MCF 10A (cell line): ENCODE data around the gene SLC9C1. TPM values are rescaled to one million over a fixed set of nuclear protein-coding genes. Genes with fewer than 3 reads are reported as not detected.
A peak's percentile ranks its signal among the peaks of the same experiment; 100 is the strongest.

Source experiments
- Bru-seq: library from RNA; stranded (reverse); fragments of 400-500 nt; gene quantifications from one replicate; lab custom pipeline; 2021; lab: Mats Ljungman, UMichigan
- BruChase-seq, 2 experiments: library from RNA; stranded (reverse); fragments of 400-500 nt; gene quantifications; one replicate each; lab custom pipeline; 2021; lab: Mats Ljungman, UMichigan
- BruUV-seq: library from RNA; stranded (reverse); fragments of 400-500 nt; replicated peaks from 2 replicates; lab custom pipeline; 2021; lab: Mats Ljungman, UMichigan
- CTCF ChIA-PET: fragments of 300-600 bp; sonication (Branson Sonifier 250); formaldehyde crosslinking; extraction: SDS; loops from one replicate; lab custom pipeline; 2021; ENCODE audit warnings: antibody characterized with exemption, inconsistent platforms; lab: Yijun Ruan, JAX
- POLR2A ChIA-PET: fragments of 300-600, 350-650 bp; sonication (Branson Sonifier 250); formaldehyde crosslinking; extraction: SDS; loops from one replicate; lab custom pipeline; 2020; ENCODE audit warnings: antibody characterized with exemption, inconsistent platforms; lab: Yijun Ruan, JAX
- DNase-seq: peaks from one replicate; pipeline ENCODE4 v3.0.0-alpha.2; 2018; ENCODE audit not compliant: unreplicated experiment
- H3K27ac Mint-ChIP-seq: one replicate; pipeline ENCODE4 v1.8.0; 2022; ENCODE audit warnings: mild to moderate bottlenecking, low read depth, mixed read lengths; ENCODE audit not compliant: unreplicated experiment
- H3K27me3 Mint-ChIP-seq: one replicate; pipeline ENCODE4 v1.8.0; 2022; ENCODE audit warnings: mixed read lengths; ENCODE audit not compliant: insufficient read depth, unreplicated experiment
- H3K36me3 Mint-ChIP-seq: one replicate; pipeline ENCODE4 v1.8.0; 2022; ENCODE audit warnings: mild to moderate bottlenecking, moderate library complexity, mixed read lengths; ENCODE audit not compliant: insufficient read depth, unreplicated experiment
- H3K4me1 Mint-ChIP-seq: one replicate; pipeline ENCODE4 v1.8.0; 2022; ENCODE audit warnings: mixed read lengths; ENCODE audit not compliant: insufficient read depth, unreplicated experiment
- H3K4me3 Mint-ChIP-seq: one replicate; pipeline ENCODE4 v1.8.0; 2022; ENCODE audit warnings: mild to moderate bottlenecking, moderate library complexity, mixed read lengths; ENCODE audit not compliant: unreplicated experiment
- H3K9me3 Mint-ChIP-seq: one replicate; pipeline ENCODE4 v1.8.0; 2022; ENCODE audit warnings: mixed read lengths; ENCODE audit not compliant: unreplicated experiment
- CTCF ChIP-seq: fragments of 200-600 bp; IDR thresholded peaks from one replicate; pipeline ENCODE4 v1.8.0; 2022; ENCODE audit warnings: antibody characterized with exemption, mild to moderate bottlenecking; ENCODE audit not compliant: unreplicated experiment
- intact Hi-C: fragments of 100-400 bp; cut with micrococcal nuclease; formaldehyde crosslinking; loops from 2 replicates; pipeline ENCODE4 v1.14.1; 2022
- long read RNA-seq: library from polyadenylated mRNA; stranded (forward); transcript quantifications from one replicate; pipeline ENCODE4 v2.0.0, GENCODE V29; 2022
- total RNA-seq: library from RNA; stranded (reverse); gene quantifications from 2 replicates; pipeline ENCODE4 v1.2.3, GENCODE V29; 2022

Gene SLC9C1
- not detected in 2 replicates for total RNA-seq
- Bru-seq, nascent RNA: percentile 12 among the genes with signal in this experiment
- percentile 10 among the genes with signal in this experiment for BruChase-seq, experiment 1, labeled RNA remaining after a 6-hour chase
- BruChase-seq, experiment 2, labeled RNA remaining after a 2-hour chase: percentile 13 among the genes with signal in this experiment
- long read RNA-seq, partial matches to known transcripts: 0 of 2 reads
- long read RNA-seq, other reads (novel, unspliced or antisense): 2 of 2 reads

- CTCF ChIA-PET: interaction anchor here (0.6 to 7.1 kb wide), 58 partner anchors 9 to 576 kb away, joined by 3 to 98 read pairs (median 5); partner anchors contain the start of gene CD200
- POLR2A ChIA-PET: interaction anchor here (0.6 to 3.1 kb wide), 17 partner anchors 9 to 503 kb away, joined by 3 to 23 read pairs (median 4); partner anchors contain the start of genes ATG3 and SLC35A5
- Mint-ChIP-seq H3K9me3 (peaks cover 7% of the 10 kb centered on the region), H3K27ac (peak within 1 kb of the TSS; percentile 88), H3K4me1 (peaks cover 16% of the 10 kb centered on the region), H3K4me3 (peak within 1 kb of the TSS; percentile 60), H3K27me3 (no peaks in the 10 kb centered on the region), H3K36me3 (no peaks in the 10 kb centered on the region)
- peak; percentile 56 for TF ChIP-seq CTCF
- peak; percentile 84 for DNase-seq
- intact Hi-C loops: loop anchor here (1.0 kb wide), 6 partner anchors 34 to 238 kb away; no protein-coding TSS in a partner anchor
- no TSS peak for BruUV-seq
Observed at GRCh38 chr3:112293368-112294321, at the start of gene SLC9C1. Gene SLC9C1 (minus strand): TSS chr3:112294216. CDS start chr3:112286791, 7,425 bp downstream.

- ChIA-PET POLR2A (no interaction called here), CTCF (no interaction called here)
- Mint-ChIP-seq H3K27me3 (no peaks in the 10 kb centered on the region), H3K27ac (no peak overlapping the region), H3K4me3 (no peak overlapping the region), H3K9me3 (no peaks in the 10 kb centered on the region), H3K36me3 (no peaks in the 10 kb centered on the region), H3K4me1 (no peaks in the 10 kb centered on the region)
- no peak for TF ChIP-seq CTCF
- no TSS peak for BruUV-seq
- DNase-seq: no peak
- intact Hi-C loops: no loop called here
Observed at GRCh38 chr3:112341386-112341785, 47.4 kb upstream of the SLC9C1 start.

GRCh38 chr3:112339609-112340008 lies 45.6 kb upstream of the SLC9C1 start:
- no peaks in the 10 kb centered on the region for H3K4me1 Mint-ChIP-seq
- H3K27me3 Mint-ChIP-seq: no peaks in the 10 kb centered on the region
- no peak for DNase-seq
- H3K27ac Mint-ChIP-seq: no peak overlapping the region
- H3K9me3 Mint-ChIP-seq: no peaks in the 10 kb centered on the region
- H3K4me3 Mint-ChIP-seq: no peak overlapping the region
- CTCF ChIA-PET: no interaction called here
- no peak for TF ChIP-seq CTCF
- POLR2A ChIA-PET: no interaction called here
- no TSS peak for BruUV-seq
- intact Hi-C loops: no loop called here
- no peaks in the 10 kb centered on the region for H3K36me3 Mint-ChIP-seq
